CD4-positive, alpha-beta T cell treated with Interleukin-10 for 1 hour (primary cell): ENCODE measurements around the gene NRGN.
"Not testable (repeated sequence)": the region's sequence is repeated elsewhere in the genome, so short reads cannot be mapped to it uniquely, and the experiment has no call there.

ENCODE experiments used
- DNase-seq: peaks from one replicate; pipeline ENCODE4 v3.0.0-alpha.2; 2020

The NRGN gene

DNA sequence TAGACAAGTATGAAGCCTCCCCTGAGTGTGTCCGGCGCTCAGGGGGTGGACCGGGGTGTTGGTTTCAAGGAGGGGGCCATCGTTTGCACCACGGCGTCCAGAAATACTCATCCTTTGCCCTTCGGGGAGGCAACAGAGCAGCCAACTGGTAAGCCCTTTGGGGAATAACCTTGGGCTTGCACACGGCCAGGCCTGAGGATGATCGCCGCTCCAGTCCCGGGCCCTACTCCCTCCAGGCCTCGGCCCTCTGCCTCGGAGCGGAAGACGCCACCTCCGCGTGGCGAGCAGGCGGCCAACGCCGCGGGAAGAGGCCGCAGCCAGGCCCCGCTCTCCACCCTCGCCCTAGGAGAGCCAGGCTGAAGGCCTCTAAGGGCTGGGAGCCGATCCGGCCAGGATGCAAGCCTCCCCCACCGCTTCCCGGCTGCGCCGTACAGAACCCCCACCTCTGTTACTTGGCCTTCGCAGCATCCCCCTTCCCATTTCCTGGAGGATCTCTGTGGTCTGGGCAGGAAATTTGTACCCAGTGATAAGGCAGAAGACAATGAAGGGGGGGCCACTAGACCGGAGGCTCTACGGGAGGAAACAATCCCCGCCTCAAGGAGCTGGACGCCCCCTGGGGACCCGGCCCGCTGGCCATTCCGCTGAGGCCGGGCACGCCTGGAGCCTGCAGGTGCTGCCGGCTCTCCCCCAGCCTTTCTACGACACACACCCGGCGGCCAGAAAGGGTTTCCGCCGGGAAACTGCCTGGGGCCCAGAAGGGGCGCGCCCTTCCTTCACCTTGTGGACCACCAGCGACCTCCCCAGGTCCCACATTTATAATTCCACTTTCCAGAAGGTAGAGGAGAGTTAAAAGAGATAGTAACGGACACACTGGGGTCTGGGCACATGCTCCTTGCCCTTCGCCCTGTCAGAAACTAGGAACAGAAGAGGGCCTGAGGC lies 19.8 kb downstream of the NRGN start:
- no peak for DNase-seq

DNA sequence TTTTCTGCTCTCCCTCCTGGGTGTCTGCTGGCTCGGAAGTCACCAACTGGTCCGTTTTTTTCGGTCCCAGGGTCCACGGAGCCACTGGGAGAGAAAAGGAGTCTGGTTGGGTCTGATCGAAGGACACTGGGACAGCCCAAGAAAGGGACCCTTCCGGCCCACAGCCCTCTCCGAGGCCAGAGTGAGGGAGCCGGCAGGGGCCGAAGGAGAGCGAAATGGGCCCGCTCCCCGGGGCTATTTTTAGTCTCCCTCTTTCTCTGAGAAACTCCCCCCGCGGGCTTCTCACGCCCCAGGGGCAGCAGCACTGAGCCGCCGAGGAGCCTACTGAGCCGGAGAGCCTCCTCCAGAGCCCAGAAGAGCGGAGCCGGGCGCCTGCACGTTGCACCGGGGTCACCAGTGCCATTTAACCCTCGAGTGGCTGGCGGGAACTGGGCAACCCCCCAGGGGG lies 20.5 kb downstream of the NRGN start:
- no peak for DNase-seq

DNA sequence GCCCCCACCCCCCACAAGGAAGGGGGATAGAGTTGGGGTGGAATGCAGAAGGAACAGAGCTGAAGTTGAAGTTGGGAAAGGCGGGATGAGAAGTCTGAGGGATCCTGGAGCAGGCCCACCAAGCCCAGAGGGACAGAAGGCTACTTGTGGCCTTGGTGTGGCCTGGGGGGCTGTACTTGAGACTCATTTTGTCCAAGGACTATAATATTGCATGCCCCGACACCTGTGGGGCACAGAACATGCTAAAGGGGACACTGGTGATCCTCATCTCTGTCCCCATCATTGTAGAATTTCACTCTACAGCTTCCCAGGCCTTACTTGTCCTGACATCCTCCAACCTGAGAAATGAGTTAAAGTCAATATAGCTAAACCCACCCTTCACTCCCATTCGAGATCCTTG lies 21.1 kb downstream of the NRGN start:
- no peak for DNase-seq

DNA sequence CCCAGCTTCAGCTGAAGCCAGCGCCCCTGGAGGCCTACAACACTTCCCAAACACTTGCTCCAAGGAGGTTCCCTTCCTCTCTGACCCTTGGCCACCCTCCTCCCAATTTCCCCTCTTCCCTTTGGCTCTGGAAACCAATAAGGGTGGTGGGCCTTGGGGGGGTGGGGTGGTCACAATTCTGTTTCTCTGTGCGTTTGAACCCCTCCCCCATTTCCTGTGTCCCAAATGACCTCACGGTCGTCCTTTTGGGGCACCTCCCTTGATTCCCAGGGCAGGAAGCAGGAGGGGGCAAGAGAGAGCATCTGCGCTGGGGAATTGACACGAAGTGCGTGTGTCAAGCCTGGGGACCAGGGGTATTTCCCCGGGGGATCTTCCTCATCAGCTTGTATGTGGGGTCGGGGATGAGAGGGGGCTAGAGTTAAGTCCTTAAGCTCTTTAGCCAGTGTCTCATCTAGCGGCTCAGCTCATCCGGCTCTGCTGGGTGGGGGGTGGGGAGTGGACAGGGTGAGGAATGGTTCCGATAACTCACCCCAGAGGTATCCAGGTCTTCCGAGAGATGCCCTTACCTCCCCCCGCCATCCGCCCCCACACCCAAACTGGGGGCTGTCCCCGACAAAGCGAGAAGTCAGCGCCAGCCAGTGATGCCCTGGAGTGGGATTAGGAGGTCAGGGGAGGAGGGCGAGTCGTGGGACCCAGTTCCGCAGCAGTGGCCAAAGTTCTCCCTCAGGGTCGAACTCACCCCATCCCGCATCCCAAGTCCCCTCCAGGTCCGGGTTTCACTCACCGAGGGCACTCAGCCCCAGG lies 21.8 kb downstream of the NRGN start:
- no peak for DNase-seq

DNA sequence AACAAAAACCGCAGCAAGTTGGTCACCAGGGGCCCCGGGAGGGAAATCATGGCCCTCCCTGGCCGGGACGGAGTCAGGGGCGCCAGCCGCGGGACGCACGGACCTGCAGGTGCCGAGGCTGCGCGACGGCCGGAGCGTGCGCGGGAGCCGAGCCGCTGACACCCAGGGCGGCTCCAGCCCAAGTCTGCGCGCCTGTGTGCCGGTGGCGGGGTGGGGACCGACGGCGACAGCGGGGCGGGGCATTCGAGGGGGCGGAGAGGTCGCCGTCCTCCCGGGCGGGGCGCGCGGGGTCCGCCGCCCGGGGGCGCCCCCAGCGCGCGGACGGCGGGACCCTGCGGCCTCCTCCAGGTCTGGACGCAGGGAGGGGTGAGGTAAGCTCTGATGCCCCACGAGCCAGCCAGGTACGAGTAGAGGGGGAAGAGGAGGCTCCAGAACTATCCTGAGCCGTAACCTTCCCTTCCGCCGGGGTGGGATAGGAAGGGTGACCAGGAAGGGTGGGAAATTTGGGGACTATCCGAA lies 22.4 kb downstream of the NRGN start, which contains the start of gene ESAM:
Gene ESAM (minus strand): TSS at position 186 of the 519 bp plus-strand sequence. CDS start 136 bp downstream, at position 50.
- peak; percentile 74 for DNase-seq

DNA sequence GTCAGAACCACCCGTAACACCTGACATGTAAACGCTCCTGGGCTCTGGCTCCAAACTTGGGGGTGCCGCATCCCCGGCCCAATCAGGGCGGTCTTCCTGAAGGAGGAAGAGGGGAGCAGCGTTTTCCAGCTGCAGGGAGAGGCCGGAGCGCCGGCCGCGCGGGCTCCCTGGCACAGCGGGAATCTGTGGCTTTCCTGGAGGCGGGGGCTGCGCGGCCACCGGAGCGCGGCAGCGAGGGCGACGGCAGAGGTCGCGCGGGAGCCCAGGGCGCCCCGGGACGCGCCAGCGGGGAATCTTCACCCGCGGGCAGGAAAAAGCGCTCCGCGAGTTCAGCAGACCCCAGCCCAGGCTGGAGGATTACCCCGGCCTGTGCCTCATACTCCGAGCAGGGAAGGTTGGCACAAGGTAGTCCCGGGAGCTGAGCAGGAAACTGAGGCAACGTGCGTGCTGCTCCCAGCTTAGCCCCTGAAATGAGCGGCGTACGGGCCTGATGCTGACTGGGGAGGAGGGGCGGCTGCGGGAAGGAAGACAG lies 22.9 kb downstream of the NRGN start:
- DNase-seq, result no peak

DNA sequence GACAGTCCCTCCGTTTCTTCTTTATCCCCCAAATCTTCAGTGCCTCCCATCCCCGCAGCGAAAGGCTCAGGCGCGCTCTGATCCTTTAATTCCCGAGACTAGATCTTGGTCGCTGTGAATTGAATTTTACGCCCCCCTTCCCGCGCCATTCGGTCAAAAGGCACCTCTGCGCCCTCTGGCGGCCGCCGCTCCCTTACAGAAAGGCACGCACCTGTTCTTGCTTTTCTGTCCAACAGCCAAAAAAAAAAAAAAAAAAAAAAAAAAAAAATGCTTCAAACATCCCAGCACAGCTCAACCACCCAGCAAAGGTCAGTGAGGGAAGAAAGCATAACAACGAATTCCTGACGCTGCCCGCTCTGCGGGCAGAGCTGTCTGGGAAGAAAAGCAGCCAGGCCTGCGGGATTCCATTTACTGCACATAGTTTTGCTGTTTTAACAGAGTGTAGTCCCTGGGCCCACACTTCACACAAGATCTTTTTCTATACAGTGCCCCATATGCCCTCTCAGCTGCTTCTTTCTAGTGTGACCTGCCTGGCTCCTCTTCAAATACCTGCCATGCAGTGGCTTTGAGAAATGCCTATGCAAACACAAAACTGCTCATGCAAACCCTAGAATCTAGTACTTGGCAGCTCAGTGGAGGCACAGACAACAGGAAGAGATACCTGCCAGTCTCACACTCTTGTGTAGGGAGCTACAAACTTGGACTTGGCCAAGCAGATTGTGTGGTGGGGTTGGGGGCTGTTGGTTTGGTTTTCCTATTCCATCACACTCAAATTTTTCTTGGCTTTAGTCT lies 23.6 kb downstream of the NRGN start:
- DNase-seq, result peak; percentile 86

DNA sequence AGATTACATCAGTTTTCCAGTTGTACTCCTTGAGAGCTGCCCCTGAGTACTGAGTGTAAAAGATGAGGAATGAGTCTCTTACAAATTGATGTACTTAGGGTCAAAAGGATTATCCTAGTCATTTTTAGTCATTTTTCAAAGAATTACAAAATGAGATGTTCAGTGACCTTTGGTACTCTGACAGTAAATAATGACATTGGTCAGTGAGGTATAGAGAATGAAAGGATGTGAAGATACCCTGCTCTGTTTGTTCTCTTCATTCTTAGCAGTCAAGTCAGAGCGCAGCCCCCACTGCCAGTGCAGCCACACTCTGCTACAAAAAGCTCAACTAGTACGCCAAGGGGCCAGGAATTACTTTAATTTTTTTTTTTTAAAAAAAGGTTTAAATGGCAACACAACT lies 26.4 kb downstream of the NRGN start:
- no peak for DNase-seq

DNA sequence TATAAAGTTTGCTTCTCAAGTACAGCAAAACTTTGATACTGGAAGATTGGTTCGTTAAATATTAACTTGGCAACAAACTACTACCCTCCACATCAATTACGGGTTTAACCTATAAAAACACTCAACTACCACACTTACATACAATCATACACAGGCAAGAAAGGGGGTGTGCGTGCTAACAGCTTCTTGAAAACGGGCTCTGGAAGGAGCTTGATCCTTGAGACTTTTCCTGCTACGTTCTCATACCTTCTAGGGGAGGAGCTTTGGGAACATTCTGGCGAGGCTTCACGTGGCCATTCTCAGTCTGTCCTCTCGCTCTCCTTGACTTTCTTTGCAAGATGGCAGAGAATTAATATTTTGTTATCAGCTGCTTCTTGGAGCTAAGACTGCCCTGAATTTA lies 29.2 kb downstream of the NRGN start:
- DNase-seq, result no peak

DNA sequence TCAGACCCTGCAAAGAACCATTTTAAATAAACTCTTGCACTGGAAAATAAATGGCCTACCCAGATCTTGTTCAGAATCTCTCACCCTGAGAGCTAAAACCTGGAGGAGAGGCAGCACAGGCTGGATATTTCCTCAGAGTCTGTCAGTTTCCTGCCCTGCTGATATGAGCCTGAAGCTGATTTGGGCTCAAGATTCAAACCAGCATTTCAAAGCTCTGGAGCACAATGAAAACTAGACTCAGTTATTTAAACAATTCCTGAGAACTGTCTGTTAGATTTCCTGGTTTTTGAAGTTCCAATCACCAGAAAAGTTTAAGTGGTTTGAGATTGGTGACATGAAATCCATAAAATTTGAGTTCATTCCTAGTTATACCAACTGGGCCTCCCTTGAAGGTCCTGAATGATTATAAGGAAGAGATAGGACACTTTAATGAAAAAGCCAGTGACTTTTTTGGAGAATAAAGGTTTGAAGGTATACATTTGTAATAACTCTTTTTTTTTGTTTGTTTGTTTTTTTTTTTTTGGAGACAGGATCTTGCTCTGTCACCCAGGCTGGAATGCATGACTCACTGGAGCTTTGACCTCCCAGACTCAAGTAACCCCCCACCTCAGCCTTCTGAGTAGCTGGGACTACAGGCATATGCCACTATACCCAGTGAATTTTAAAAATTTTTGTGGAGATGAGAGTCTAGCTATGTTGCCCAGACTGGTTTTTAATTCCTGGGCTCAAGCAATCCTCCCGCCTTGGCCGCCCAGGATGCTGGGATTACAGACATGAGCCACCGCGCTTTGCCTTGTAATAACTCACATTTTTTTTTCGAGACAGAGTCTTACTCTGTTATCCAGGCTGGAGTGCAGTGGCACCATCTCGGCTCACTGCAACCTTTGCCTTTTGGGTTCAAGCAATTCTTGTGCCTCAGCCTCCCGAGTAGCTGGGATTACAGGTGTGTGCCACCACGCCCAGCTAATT lies 30.3 kb downstream of the NRGN start:
- DNase-seq, result no peak

DNA sequence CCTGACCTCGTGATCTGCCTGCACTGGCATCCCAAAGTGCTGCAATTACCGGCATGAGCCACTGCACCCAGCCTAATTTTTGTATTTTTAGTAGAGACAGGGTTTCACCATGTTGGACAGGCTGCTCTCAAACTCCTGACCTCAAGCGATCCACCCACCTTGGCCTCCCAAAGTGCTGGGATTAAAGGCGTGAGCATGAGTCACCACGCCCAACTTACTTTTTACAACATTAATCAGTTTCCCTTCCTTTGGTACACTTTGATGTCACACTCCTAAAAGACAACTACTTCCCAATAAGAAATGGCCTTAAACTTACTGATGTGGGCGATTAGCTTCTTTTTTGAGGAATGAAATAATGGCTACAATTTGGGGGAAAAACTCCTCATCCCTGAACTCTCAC lies 31.2 kb downstream of the NRGN start:
- DNase-seq, result not testable (repeated sequence)

DNA sequence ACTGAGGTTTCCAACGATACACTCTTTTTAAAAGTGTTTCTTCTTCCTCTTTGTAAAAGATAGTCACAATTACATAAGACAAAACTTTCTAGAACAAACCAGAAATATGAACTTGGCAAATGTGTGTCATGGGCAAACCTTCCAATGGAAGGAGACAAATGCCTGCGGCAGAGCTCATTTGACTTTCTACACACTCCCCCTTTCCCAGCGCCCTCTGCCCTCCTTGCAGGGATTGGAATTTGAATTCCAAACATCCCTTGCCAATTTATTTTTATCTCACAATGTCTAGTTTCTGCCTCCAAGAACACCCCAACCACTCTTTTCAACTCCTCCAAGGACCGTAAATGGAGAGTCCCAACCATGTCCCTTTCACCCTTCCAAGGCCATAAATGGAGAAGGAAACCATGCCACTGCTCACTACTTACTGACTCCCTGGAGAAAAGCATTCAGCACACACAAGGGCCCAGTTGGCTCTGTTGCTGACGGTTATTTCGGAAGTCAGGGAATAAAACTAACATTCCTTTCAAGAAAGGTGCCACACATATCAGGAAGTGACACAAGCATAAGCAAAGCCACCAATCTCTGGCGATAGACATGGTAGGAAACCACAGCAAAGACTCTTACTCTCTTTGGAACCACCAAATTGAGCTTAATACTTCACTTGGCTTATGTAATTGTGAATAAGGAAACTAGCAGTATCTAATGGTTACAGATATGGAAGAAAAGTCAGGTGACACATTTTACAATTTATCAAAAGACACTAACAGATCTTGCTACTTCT lies 37.3 kb downstream of the NRGN start:
- DNase-seq, result no peak

DNA sequence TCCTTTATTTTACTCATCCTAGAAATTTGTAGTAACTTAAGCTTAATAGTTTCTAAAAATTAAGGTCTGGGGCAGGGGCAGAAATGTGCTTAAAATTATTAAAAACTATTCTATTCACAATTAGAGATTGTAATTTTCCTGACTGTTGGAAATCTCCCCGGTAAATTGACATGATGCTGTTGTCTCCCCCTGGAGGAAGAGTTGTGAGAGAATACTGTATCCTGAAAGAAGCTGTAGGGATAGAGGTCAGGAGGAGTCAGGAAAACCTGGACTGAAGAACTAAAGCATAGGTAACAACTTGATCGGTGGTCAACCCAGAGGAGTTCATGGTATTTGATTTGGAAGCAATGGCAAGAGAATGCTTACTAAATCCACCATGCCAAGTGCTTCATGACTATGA lies 38.5 kb downstream of the NRGN start:
- no peak for DNase-seq

DNA sequence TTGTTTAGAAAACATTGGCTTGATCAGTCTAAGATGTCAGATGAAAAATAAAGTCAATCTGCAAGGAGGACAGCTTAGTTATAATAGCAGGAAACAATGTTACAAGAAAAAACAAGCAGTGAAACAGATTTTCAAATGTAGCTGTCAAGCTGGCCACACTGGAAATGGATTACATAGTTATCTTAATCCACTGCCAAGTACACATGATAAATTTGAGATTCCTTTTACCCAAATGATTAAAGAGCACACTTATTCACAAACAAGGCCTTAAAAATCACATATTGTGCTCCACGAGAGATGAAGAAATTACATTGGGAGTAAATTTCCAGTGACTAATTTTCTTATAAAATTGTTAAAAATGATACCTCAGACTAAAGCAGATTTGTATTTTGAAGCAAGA lies 39.8 kb downstream of the NRGN start:
- no peak for DNase-seq

DNA sequence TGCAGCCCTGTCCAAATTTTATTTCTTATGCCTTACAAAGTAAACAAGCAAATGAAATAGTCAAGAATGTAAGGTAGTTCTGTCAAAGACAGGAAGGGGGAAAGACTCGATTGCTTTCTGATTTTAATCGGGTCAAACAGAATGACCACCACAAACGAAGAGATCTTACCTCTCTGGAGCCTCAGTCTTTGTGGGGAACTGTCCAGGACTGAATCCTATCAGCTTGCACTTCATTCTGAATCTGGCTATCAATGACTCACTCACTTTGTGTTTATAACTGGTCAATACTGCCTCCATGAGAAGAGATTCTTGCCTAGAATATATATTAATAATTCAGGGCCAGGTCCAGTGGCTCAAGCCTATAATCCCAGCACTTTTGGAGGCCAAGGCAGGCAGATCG lies 43.3 kb downstream of the NRGN start:
- no peak for DNase-seq

DNA sequence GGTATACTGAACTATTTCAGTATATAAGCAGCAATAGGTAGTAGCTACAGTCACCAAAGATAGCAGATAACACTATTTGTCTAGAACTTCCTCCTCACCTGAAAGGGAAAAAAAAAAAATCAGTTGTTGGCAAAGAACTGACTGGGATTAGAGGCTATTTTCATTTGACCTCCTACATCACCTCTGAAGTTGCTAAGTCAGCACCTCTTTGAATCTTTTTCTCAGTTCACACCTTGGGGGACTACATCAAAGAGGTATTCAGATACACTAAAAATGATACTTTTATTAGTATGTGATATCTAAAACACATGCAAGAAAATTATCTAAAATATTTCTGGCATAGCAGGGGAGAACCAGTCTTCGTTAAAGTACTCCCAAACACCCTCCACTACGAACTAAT lies 44.3 kb downstream of the NRGN start:
- no peak for DNase-seq

DNA sequence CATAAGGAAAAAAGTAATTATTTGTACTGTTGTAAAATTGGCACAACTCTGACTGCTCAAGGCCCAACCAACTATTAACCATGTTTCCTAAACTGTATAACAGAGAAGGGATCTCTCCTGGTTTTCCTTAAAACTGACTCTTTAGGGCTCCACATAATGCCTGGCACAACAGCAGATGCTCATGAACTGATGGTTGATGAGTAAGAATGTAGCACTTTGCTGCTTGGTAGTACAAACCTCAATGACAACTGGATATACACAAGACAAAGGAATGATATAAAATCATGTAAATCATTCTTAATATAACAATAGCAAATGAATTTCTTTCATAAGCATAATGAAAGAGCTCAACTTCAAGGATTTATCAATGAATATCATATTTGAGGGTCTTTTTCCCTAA lies 48.8 kb downstream of the NRGN start:
- no peak for DNase-seq

DNA sequence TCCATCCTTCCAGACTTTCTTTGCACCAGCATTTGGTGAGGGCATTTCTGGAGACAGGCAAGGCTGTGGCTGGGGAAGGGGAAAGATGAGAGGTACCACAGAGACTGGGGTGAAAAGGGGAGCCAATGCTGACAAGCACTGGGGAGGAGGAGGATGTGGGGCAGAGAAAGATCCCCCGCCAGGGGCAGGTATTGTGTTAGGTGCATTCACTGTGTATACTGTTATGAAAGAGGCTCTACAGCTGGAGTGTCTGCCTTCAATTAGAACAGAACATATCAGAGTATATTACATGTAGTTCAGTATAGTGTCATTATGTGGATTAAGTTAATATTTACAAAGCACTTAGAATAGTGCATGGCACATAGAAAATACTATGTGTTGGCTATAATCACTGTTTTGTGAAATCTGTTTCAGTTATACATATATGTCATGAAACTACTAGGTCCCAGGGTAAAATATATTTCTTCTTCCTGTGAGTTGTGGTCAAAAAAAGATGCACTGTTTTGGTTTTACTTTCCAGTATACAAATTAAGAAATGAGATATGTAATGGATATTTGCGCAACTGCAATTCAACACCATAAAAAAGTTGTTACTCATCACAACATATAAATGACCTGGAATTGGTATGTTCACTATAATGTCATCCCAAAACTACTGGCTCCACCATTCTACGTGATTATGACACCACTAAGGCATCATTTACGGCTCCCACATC lies 52.0 kb downstream of the NRGN start:
- DNase-seq, result no peak

DNA sequence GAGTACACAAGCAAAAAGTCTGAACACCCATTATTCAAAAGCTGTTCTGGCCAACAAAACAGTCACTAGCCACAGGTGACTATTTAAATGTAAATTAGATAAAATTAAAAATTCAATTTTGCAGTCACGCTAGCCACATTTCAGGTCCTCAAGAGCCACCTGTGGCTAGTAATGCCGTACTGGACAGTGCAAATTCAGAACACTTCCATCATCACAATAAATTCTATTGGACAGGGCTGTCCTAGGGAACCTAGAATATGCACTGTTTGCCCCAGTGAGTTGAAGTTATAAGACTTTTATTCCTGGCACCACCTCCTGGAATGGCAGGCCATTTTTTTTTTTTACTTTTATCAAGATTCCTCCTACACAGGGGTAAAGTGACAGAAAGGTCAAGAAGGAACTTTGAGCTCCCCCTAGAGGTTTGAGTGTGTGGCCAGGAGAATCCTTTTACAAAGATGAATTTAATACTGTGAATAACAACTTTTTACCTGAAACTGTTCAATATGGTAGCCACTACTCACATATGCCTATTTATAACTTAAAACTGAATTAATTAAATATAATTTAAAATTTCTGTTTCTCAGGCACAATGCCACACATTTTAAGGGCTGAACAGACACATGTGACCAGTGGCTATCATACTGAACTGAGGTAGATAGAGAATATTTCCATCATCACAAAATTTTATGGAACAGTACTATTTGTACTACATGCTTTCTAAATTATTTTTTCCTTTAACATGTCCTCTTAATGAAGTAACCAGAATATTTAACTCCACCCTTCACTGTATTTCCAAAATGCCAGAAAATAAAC lies 53.9 kb downstream of the NRGN start:
- DNase-seq, result peak; percentile 63
